Loucy (cell line): ENCODE results near the gene PLPPR5.

Experiments
- H2AFZ ChIP-seq: fragments of 200-600 bp; sonication (generic); 2 replicates; pipeline ENCODE4 v1.6.0; 2016; ENCODE audit warnings: antibody characterized with exemption, mild to moderate bottlenecking, low read length, moderate library complexity
- H3F3A ChIP-seq: fragments of 200-600 bp; 2 replicates; pipeline ENCODE4 v1.6.0; 2016; ENCODE audit warnings: antibody characterized with exemption, low read depth, mild to moderate bottlenecking
- H3K27me3 ChIP-seq: fragments of 200-600 bp; sonication (generic); 2 replicates; pipeline ENCODE4 v1.6.1; 2014; ENCODE audit warnings: low read length, mild to moderate bottlenecking; ENCODE audit not compliant: insufficient read depth, poor library complexity, severe bottlenecking
- H3K36me3 ChIP-seq: fragments of 200-600 bp; sonication (generic); 2 replicates; pipeline ENCODE4 v1.6.1; 2016; ENCODE audit warnings: low read length; ENCODE audit not compliant: insufficient read depth
- H3K4me1 ChIP-seq: fragments of 200-600 bp; sonication (generic); 2 replicates; pipeline ENCODE4 v1.5.1; 2014; ENCODE audit warnings: low read length, mild to moderate bottlenecking; ENCODE audit not compliant: insufficient read depth, poor library complexity, severe bottlenecking
- H3K4me2 ChIP-seq: fragments of 200-600 bp; sonication (generic); 2 replicates; pipeline ENCODE4 v1.6.0; 2014; ENCODE audit warnings: antibody characterized with exemption, low read length, low read depth, mild to moderate bottlenecking; ENCODE audit not compliant: poor library complexity, severe bottlenecking
- H3K4me3 ChIP-seq: fragments of 200-600 bp; sonication (generic); 2 replicates; pipeline ENCODE4 v1.5.1; 2014; ENCODE audit warnings: low read length, mild to moderate bottlenecking, mixed read lengths; ENCODE audit not compliant: poor library complexity, severe bottlenecking
- H3K79me2 ChIP-seq: fragments of 200-600 bp; sonication (generic); 2 replicates; pipeline ENCODE4 v1.6.1; 2014; ENCODE audit warnings: low read length; ENCODE audit not compliant: insufficient read depth
- H3K9ac ChIP-seq: fragments of 200-600 bp; sonication (generic); 2 replicates; pipeline ENCODE4 v1.6.0; 2014; ENCODE audit warnings: mild to moderate bottlenecking, low read depth, low read length, moderate library complexity; ENCODE audit not compliant: poor library complexity, severe bottlenecking
- H3K9me2 ChIP-seq: fragments of 200-600 bp; sonication (generic); replicated peaks from 2 replicates; pipeline ENCODE4 v1.6.1; 2016; ENCODE audit warnings: low read depth, low read length, mixed read lengths
- H3K9me3 ChIP-seq: fragments of 200-600 bp; sonication (generic); 2 replicates; pipeline ENCODE4 v1.6.1; 2014; ENCODE audit warnings: mild to moderate bottlenecking, antibody characterized with exemption, low read length, low read depth; ENCODE audit not compliant: insufficient read depth
- H4K20me1 ChIP-seq: fragments of 200-600 bp; sonication (generic); 2 replicates; pipeline ENCODE4 v1.6.0; 2014; ENCODE audit warnings: antibody characterized with exemption, low read length, mild to moderate bottlenecking; ENCODE audit not compliant: insufficient read depth, poor library complexity, severe bottlenecking
- EZH2phosphoT487 ChIP-seq: fragments of 200-600 bp; IDR thresholded peaks from 2 replicates; pipeline ENCODE4 v1.6.1; 2018; ENCODE audit warnings: antibody characterized with exemption, mild to moderate bottlenecking, moderate library complexity, borderline replicate concordance
- TF ChIP-seq, protein P1 (sequence below): fragments of 200-600 bp; sonication (generic); conservative IDR thresholded peaks from 2 replicates; pipeline ENCODE4 v1.5.1; 2014; ENCODE audit warnings: mild to moderate bottlenecking, antibody characterized with exemption, low read length

Gene PLPPR5

DNA sequence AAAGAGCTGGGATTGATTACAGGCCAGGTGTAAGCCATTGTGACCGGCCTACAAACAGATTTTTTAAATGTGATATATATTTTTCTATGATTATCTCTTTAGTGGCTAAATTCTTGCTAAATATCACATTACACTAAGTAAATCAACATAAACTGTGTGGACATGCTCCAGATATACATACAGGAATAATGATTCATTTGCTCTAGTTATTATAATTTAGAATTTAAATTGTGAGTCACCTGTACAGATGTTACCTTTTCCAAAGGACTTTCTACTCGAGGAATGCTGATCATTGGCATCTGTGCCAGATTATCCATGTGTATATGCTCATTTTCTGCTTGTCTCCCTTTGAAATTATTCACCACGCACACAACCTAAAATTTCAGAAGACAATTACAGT, 90.1 kb downstream of the PLPPR5 start:
- no peaks in the 10 kb centered on the region for H4K20me1 ChIP-seq

DNA sequence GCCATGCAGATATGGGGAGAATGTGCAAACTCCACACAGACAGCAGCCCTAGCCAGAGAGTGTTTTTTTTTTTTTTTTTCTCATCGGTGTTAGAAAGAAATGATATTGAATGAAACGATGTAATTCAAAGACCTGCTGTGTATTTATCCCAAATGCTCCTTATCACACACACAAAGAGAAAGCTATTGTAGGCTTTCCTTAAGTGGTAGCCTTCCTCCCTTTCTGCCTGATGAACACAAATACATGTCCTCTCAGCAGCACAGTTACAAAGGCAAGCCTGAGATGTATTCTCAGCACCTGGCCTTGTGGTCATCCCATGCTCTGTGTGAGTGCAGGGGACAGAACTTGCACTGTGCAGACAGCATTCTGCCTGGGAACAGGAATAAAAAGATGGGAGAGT, 93.8 kb downstream of the PLPPR5 start:
- Histone ChIP-seq H4K20me1 (no peaks in the 10 kb centered on the region), H3K36me3 (no peaks in the 10 kb centered on the region), H3K9me2 (no peaks in the 10 kb centered on the region), H3K4me2 (no peak overlapping the region), H2AFZ (no peak overlapping the region), H3K79me2 (no peaks in the 10 kb centered on the region), H3K9ac (no peak overlapping the region), H3K4me1 (no peaks in the 10 kb centered on the region), H3K9me3 (no peaks in the 10 kb centered on the region), H3F3A (no peaks in the 10 kb centered on the region), H3K4me3 (no peak overlapping the region), H3K27me3 (no peaks in the 10 kb centered on the region)
- TF ChIP-seq, protein P1, sequence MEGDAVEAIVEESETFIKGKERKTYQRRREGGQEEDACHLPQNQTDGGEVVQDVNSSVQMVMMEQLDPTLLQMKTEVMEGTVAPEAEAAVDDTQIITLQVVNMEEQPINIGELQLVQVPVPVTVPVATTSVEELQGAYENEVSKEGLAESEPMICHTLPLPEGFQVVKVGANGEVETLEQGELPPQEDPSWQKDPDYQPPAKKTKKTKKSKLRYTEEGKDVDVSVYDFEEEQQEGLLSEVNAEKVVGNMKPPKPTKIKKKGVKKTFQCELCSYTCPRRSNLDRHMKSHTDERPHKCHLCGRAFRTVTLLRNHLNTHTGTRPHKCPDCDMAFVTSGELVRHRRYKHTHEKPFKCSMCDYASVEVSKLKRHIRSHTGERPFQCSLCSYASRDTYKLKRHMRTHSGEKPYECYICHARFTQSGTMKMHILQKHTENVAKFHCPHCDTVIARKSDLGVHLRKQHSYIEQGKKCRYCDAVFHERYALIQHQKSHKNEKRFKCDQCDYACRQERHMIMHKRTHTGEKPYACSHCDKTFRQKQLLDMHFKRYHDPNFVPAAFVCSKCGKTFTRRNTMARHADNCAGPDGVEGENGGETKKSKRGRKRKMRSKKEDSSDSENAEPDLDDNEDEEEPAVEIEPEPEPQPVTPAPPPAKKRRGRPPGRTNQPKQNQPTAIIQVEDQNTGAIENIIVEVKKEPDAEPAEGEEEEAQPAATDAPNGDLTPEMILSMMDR, result no peak
- no peak for TF ChIP-seq EZH2phosphoT487

More for the DNA sequence above, 90.1 kb downstream of the PLPPR5 start:
- no peaks in the 10 kb centered on the region for H3K36me3 ChIP-seq
- no peaks in the 10 kb centered on the region for H3K9me3 ChIP-seq
- no peak overlapping the region for H2AFZ ChIP-seq
- no peaks in the 10 kb centered on the region for H3K27me3 ChIP-seq
- no peaks in the 10 kb centered on the region for H3K79me2 ChIP-seq
- H3F3A ChIP-seq, result no peaks in the 10 kb centered on the region
- no peak overlapping the region for H3K9ac ChIP-seq
- TF ChIP-seq, protein P1, result no peak
- no peak for TF ChIP-seq EZH2phosphoT487
- H3K4me2 ChIP-seq, result no peak overlapping the region
- H3K4me3 ChIP-seq, result no peak overlapping the region
- H3K9me2 ChIP-seq, result no peaks in the 10 kb centered on the region
- H3K4me1 ChIP-seq, result no peaks in the 10 kb centered on the region

DNA sequence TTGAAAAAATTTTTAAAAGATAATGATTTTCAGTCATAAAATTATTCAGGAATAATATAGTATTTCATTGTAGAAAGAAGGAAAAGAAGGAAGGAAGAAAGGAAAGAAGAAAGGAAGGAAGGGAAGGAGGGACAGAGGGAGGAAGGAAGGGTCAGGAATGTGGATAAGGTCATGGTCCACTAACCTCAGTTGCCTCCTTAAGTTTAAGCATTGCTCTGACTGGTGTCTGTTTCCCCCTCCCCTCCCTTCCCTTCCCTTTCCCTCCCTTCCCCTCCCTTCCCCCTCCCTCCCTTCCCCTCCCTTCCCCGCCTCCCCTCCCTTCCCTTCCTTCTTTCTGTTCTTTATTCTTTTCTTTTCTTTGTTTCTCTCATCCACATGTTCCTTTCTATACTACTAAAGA, 95.7 kb downstream of the PLPPR5 start:
- H3K9ac ChIP-seq, result no peak overlapping the region
- H4K20me1 ChIP-seq, result no peaks in the 10 kb centered on the region
- no peaks in the 10 kb centered on the region for H3F3A ChIP-seq
- H3K79me2 ChIP-seq, result no peaks in the 10 kb centered on the region
- H3K9me3 ChIP-seq, result no peaks in the 10 kb centered on the region
- TF ChIP-seq EZH2phosphoT487, result no peak
- TF ChIP-seq, protein P1, result no peak
- H3K4me2 ChIP-seq, result no peak overlapping the region
- no peaks in the 10 kb centered on the region for H3K9me2 ChIP-seq
- no peaks in the 10 kb centered on the region for H3K4me1 ChIP-seq
- no peaks in the 10 kb centered on the region for H3K36me3 ChIP-seq
- no peak overlapping the region for H2AFZ ChIP-seq
- no peak overlapping the region for H3K4me3 ChIP-seq
- H3K27me3 ChIP-seq, result no peaks in the 10 kb centered on the region
